Stimulated activated CD4-positive, alpha-beta T cell treated with anti-CD3 and anti-CD28 coated beads, Interleukin-4, amount 100 ng/mL, for 1 hour (primary cell): ENCODE measurements around the gene PPP4C.
A peak's percentile ranks its signal among the peaks of the same experiment; 100 is the strongest.

ENCODE experiments used
- DNase-seq: peaks from one replicate; pipeline ENCODE4 v3.0.0-alpha.2; 2020

Gene PPP4C

DNA sequence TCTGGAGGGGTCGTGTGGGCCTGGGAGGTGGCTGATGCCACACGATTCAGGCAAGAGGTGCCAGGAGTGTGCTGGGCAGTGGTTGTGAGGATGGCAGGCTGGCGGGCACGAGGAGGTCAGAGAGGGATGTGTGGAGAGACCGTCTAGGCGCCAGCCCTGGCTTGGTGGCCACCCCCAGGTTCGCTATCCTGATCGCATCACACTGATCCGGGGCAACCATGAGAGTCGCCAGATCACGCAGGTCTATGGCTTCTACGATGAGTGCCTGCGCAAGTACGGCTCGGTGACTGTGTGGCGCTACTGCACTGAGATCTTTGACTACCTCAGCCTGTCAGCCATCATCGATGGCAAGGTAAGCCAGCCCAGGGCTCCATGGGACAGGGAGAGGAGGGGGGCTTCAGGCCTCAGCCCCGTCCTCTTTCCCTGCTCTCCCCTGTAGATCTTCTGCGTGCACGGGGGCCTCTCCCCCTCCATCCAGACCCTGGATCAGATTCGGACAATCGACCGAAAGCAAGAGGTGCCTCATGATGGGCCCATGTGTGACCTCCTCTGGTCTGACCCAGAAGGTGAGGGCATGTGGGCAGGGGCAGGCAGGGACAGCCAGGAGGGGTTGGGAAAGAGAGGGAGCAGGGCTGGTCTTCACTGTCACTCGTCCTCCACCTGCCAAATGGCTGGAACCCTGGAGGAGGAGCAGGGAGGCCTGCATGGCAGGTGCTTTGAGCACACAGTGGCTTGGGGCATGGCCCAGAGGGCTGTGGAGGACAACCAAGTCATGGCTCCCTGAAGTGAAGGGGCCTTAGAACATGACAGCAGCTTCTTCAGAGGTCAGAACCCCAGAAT lies 7.6 kb downstream of the PPP4C start:
- DNase-seq: no peak

DNA sequence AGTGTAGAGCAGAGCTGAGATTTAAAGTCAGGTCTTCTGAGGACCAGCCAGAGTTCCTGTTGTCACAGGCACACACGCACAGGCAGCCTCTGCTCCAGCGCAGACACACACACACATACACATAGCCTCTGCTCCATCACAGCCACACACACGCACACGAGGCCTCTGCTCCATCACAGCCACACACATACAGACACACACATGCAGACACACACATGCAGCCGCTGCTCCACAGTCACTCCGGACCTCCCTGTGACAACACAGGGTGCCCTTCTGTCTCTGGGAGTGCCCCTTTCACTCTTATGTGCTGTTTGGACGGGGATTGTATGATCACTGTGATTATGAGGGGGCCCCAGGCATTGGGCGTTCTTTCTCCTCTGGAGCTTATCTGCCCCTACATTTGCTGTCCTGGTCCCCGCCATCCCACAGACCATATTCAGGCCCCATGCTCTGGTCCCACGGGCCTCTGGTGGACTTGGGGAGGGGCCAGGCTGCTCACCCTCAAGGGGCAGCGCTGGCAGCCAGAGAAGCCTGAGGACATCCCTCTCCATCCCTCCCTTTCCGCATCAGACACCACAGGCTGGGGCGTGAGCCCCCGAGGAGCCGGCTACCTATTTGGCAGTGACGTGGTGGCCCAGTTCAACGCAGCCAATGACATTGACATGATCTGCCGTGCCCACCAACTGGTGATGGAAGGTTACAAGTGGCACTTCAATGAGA lies 8.5 kb downstream of the PPP4C start:
- no peak for DNase-seq

DNA sequence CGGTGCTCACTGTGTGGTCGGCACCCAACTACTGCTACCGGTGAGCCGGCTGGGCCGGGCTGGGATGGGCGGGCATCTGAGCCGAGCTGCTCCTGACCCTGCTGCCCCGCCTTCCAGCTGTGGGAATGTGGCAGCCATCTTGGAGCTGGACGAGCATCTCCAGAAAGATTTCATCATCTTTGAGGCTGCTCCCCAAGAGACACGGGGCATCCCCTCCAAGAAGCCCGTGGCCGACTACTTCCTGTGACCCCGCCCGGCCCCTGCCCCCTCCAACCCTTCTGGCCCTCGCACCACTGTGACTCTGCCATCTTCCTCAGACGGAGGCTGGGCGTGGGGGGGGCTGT lies 9.0 kb downstream of the PPP4C start:
- DNase-seq: no peak

DNA sequence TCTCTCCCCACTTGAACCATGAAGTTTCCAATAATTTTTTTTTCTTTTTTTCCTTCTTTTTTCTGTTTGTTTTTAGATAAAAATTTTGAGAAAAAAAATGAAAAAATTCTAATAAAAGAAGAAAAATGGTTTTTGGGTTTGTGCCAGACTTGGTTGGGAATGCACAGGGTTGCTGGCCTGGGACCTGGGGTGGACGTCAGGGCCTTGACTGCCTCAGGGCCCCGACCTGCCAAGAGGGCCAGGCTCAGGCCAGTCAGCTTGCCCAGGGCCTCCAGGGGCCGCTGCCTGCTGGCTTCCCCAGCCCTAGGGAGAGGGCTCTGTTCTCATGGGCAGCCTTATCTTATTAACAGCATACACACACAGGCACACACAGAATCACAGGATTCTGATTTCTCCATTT lies 9.5 kb downstream of the PPP4C start:
- DNase-seq: no peak

DNA sequence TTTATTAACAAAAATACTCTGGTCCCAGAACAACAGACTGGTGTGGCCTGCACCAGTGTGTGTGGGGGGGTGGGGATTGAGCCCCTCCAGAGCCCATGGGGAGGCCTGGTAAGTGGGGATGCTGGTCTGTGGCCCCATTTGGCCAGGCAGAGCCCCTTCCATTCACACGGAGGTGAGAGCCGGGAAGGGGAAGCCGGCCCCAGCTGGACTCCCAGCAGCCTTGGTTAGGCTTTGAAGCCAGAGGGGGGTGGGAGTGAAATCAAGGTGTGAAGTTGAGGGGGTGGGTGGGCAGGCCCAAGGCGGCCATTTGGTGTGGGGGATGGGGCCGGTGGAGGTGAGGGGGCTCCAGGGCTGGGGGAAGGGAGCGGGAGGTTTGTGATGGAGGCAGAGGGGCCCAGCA lies 10.0 kb downstream of the PPP4C start:
- DNase-seq: no peak

DNA sequence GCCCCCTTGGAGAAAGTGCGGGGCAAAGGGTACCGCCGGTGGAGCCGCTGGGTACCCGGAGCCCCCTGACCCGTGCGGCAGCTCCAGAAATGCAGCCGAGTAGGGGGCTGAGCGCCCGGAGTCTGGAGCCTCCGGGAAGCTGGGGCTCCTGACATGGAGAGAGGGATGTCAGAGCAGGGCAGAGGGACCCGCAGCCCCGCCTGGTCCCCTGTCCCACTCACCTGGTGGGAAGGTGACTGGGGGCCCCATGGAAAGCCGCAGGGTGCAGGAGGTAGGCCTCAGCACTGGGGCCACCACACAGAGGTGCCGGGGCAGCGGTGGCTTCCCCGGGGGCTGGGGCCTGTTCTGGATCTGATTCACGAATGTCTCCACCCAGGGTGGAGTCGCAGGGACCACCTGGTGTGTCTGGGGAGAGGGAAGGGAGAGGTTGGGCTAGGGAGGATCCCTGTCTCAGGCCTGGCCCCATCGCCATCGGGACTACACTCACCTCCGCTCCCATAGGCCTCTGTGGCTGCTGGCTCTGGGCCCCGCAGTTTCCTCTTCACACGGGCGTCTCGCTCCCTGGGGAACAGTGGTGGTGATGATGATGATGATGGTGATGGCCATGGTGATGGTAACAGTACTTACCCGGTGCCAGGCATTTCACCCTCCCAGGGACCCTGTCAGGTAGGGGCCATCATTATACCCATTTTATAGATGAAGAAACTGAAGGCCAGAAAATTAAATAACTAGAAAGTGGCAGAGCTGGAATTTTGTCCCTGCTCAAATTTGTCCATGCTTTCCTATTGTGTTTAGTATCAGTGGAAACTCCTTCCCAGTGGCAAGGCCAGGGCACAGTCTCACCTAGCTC lies 10.7 kb downstream of the PPP4C start:
- DNase-seq: no peak

DNA sequence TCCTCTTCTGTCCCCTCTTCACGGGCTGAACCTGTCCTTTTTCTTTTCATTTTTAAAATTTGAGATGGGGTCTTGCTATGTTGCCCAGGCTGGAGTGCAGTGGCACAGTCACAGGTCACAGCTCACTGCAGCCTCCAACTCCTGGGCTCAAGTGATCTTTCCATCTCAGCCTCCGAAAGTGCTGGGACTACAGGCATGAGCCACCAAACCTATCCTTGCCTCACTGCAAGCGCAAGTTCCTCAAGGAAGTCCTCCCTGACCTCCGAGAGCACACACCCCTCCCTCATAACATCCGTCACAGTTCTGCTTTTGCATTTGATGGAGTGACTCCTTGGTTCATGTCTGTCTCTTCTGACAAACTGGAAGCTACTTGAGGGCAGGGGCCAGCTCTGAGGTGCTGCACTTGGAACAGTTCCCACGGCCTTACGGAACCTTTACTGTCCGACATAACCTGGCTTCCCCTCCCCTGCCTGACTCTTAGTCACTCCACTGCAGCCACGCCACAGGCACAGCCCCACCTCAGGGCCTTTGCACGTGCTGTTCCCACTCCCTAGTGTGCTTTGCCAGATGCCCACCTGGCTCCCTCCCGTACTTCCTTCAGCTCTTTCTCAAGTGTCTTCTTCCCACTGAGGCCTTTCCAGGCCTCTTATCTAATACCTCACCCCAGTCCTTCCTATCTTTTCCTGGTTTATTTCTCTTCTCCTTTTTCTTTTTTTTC lies 11.5 kb downstream of the PPP4C start:
- no peak for DNase-seq

DNA sequence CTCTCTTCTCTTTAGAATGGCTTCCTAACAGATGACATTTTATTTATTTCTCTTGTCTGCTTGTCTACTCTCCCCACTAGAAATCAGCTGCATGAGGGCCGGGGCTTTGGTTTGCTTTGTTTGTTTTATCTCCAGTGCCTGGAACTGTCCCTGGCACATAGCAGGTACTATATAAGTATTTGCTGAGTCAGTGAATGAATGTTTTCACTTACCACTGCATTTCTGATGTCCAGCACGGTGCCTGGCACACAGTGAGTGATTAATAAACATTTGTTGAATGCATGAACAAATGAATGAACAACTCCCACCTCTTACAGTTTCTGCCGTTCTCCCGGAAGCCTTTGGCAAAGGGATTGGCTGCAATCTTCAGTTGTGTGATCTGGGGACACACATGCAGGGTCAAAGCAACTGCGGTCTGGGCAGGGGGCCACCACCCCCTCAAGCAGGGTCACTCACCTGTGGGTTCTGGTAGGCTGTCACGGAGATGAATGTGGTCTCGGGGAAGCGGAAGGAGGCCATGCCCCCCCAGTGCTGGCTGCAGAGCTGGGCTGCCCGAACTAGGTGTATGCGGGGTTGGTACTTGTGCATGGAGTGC lies 12.5 kb downstream of the PPP4C start:
- DNase-seq: no peak

DNA sequence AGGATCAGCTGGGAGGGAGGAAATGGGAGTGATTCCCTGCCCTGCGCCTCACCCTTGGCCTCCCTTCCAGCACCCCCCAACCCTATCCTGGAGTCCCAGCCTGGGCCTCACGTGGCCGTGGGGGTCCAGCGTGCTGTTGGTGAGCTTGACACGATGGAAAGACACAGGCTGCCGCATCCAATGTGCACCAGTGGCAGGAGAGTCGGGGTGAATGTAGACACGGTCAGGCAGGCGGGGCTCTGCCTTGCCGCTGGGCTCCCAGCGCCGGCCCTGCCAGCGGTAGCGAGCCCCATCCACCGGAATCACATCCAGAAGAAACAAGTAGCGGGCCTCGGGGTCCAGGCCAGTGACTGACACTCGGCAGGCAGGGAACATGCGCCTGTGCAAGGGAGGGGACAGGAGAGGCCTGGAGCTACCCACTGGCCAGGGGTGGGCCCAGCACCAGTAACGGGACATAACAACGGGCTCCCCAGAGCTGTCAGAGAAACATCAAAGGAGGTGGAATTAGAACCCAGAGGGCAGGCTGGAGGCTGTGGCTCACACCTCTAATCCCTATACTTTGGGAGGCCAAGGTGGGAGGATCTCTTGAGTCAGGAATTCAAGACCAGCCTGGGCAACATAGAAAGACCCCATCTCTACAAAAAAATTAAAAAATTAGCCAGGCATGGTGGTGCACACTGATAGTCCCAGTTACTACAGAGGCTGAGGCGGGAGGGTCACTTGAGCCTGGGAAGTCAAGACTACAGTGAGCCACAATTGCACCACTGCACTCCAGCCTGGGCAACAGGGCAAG lies 13.2 kb downstream of the PPP4C start:
- DNase-seq: no peak

DNA sequence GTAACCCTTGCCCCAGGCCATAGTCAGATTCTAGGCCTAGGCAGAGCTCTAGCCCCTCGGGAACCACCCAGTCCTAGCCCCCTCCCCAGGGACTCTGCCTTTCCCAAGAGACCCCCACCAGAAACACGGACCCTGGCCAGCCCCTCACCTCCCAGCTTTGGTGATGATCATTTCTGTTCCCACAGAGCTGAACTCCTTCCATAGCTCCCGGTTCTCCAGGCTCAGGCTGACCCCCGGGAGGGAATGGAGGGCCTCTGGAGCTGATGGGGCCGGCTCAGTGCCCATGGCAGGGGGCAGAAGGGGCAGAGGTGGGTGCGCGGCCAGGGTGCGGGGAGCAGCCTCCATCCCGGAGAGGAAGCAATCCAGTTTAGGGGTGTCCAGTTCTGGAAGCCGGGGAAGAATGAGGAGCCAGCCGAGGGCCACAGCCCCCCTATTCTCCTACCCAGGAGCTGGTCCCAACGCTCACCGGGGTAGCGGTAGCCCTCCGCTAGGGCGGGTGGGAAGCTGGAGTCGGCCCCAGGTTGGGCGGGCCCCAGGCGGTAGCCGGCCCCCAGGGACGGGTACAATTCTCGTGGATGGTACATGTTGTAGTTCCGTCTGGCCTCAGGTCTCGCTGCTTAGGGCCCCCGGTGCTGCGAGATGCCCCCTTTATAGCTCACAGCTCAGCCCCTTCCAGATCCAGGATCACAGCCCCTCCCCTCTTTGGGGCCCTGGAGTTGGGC lies 15.0 kb downstream of the PPP4C start:
- no peak for DNase-seq

DNA sequence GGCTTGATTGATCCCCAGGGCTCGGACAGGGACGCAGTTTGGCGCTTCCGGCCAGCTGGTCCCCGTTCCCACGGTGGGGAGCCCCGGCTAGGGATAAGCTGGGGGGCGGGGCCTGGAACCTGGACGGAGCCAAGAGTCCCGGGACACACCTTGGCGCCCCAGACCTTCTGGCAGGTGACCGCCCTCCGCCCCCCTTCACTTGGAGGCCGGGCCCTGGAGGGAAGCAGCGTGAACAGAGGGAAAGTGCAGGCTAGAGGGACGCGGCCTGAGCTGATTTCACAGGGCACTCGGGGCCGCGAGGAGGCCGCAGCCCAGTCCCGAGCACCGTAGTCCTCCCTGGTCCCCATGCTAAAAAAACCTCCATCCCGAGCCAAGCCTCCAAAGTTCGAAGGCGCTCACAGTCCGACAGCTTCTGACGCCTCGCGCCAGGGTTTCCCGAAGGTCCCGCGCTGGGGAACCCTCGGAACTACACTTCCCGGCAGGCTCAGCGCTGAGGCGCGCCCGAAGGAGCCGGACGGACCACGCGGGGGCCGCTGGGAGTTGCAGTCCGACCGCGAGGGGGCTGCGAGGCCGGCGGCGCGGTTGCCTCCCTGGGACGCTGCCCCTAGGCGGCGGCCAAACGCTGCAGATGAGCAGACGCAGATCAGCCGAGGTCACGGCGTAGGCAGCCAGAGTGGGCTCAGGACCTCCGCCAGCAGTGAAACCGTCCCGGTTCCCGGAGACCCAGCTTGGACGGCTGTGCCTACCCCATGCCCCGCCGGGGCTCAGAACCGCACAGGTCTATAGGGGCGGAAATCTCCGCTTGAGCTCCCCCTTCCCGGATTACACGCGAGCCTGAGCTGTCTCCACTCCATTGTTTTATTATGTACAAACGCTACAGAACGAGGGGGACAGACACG lies 15.9 kb downstream of the PPP4C start, which contains the start of gene TBX6:
Gene TBX6, minus strand, starts transcription at position 451 of the 899 bp plus-strand sequence. CDS start 731 bp downstream, outside the sequence.
- DNase-seq: peak; percentile 94

DNA sequence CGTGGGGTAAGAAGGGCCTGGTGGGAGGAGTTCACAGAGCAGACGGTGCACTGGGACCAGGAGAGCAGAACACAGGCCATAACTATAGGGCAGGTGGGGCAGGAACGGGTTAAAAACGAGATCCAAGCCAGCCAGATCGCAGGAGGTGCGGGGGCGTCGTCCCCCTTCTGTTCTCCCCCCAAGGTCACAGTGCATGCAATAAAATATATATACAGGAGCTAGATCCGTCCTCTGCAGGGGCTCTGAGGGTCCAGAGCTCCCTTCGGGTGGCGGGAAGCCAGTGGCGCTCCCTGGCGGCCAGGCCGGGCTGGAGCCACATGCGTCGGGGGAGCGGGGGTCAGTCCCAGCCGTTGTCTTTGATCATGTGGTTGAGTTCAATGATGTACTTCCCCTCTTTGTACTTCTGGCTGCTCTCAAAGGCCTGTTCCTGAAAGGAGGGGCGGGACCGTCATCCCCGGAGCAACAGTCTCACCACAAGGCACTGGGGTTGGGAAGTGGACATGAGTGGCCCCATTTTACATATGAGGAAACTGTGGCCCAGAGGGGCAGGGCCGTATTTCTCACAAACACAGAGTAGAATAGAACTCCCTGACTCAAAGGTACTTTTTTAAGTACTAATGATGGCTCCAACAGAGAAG lies 16.7 kb downstream of the PPP4C start:
- DNase-seq: peak; percentile 65

DNA sequence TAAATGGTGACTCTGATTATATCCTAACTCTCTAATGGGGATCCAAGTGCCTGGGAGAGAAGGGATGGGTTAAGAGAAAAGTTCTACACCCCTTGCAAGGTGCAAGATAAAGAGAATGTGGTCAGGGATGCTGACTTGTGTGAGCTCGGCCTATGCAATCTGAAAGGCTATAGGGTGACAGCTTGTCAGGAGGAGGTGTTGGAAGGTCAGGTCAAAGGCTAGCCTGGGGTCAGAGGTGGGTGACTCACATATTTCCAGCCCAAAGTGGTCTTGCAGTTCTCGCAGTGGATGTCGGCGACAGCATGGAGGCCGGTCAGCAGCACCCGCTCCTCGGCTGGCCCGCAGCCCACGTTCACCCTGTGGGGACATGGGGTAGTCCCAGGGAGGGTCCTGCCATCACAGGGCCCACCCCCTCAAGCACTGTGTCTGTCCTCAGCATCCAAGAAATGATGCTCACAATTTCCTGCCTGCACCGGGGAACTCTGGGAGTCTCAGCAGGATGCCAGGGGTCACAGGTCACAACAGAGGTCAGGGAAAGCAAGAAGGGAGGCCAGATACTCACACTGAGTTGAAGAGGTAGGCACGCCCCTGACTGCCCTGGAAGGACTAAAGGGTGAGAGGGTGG lies 18.9 kb downstream of the PPP4C start:
- no peak for DNase-seq

DNA sequence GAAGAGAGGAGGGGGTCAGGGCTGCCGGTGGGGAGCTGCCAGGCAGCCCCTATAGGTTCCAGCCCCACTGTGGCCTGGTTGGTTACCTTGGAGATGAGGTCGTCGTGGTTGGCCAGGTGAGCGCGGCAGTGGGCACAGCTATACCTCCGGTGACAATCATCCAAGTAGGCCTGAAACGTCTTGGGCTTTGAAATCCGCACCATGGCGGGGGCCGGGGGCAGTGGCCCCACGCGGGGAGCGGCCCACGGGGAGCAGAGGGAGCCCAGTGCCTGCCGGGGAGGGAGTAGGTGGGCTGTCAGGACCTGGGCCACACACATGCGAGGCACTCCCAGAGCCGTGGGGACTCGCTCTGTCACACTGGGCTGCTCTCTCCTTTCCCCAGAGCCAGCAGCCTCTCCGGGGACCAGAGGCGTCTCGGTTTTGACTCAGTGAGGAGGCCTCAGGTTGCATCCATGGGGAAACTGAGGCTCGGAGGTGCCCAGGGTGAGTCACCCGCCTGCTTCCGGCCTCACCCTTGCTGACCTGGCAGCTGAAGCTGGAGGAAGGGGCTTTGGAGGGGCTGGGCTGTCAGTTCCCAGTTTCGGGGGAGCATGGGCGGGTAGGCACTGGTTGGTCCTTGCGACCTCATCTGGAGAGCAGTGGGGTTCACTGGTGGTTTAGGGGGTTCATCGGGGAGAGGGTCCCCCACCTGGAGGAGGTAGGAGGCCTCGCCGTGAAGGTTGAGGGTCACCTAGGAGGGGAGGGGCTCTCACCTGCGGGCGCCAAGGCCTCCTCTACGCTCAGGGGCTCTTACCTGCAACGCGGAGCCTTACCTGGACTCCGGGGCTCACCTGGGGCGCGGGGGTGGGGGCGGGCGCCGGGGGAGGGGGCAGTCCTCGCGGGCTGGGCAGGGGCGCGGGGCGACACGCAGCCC lies 19.6 kb downstream of the PPP4C start:
- DNase-seq: no peak

DNA sequence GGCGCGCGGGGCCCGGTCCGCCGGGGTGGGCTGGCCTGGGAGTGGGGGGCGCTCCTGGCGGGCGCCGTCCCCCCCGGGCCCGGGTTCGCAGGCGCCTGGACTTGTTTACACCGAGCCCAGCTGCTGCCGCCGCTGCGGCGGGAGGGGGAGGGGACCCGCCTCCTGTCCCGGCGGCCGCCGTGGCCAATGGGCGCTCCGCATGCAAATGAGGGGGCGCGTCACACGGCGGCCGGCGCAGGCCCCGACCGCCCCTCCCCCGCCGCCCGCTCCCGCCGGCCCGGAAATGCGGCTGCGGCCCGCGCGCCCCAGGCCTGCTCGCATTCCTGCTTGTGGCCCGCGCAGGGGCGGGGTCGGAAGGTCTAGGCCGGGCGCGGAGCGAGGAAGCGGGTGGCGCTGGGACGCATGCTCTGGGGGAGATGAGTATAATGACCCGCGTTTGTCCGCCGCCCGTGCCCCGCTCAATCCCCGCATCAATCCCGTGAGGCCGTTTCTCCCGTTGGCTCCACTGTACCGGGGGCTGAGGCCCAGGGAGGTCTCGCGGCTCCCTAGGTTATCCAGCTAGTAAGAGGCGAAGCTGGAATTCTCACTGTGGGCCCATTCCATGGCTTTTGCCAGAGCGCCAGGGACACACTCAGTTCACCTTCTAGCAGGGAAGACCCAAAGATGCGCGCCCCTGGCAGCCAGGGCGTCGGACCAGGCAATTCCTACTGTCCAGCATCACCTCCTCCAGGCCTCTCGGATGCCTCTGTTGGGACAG lies 20.5 kb downstream of the PPP4C start, which contains the start of gene YPEL3:
Gene YPEL3, minus strand, starts transcription at position 109 of the 757 bp plus-strand sequence. CDS start 731 bp downstream, outside the sequence.
- DNase-seq: peak; percentile 88

DNA sequence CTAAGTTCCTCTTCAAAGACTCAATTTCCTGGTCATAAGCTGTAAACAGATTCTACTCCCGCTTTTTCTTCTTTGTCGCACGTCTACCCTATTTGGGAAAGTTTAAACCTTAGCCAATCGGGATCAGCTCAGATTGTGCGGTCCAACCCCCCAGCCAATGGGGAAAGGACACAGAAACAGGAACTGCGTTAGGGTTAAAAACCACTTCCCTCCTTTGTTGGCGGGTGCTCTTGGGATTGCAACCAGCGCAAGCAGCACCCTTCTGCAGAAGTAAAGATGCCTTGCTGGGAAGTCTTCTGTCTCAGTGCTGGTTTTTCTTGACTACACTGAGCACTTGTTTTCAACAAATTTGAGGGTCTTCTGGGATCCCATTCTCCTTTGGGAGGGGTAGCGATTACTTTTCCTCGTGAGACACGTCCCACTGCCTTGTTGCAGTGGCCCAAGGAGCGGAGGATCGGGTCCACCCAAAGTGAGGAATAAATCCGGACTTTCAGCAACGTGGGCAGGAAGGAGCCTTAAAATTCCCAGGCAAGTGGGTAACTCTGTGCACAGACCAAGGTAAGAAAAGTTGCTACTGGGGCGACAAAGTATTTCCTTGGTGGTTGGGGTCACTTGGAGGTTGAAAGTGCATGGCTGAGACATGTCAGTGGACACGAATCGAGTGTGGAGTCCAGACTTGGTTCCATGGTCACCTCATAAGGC lies 21.2 kb downstream of the PPP4C start:
- DNase-seq: no peak
